IPS-18c (cell line): ENCODE measurements around the gene ELAVL4.

Source experiments
- H3K4me3 ChIP-seq: 2 replicates; pipeline ENCODE4 v1.7.0; 2013; ENCODE audit warnings: low read depth, mild to moderate bottlenecking, low read length, moderate library complexity; ENCODE audit not compliant: insufficient read depth
- H3K9me3 ChIP-seq: one replicate; pipeline ENCODE4 v1.6.1; 2013; ENCODE audit warnings: mild to moderate bottlenecking, low read length, moderate library complexity; ENCODE audit not compliant: control insufficient read depth, insufficient read depth

Gene ELAVL4

DNA sequence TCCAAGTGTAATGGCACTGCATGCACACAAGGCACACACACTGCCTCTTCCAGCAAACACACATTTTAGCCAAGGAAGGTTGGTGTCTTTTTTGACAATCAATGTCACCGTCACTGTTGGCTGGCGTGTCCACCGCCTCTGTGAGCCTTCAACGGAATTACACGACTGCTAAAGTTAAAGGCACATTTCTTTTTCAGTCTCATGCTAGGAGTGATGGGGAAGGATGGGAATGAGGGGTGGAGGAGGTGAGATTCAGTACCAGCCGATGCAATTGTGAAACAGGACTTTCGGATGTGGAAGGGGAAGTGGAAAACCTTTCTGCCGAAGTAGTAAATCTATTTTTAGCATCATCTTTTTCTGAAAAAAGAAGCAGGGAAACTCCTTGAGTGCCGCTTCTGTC, 1.4 kb downstream of the ELAVL4 start:
- H3K9me3 ChIP-seq, result no peaks in the 10 kb centered on the region
- H3K4me3 ChIP-seq, result no peak overlapping the region

DNA sequence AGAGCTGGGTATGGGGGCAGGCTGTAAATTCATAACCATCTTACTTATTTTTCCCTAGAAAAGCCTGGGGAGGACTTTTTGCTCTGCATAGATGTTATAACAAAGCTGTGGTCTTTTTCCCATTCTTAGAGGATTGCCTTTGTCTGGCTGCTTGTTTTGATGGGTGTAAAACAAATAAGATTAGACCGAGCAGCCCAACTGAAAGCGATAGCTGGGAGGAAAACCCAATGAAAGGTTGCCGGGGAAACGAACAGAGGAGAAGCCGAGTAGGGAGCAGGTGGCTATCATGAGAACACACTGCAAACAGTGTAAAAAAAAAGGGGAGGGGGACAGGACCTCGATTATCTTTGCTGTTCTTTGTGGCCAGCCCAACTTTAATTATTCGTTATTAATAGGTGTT, 1.9 kb downstream of the ELAVL4 start:
- no peaks in the 10 kb centered on the region for H3K9me3 ChIP-seq
- H3K4me3 ChIP-seq, result no peak overlapping the region

DNA sequence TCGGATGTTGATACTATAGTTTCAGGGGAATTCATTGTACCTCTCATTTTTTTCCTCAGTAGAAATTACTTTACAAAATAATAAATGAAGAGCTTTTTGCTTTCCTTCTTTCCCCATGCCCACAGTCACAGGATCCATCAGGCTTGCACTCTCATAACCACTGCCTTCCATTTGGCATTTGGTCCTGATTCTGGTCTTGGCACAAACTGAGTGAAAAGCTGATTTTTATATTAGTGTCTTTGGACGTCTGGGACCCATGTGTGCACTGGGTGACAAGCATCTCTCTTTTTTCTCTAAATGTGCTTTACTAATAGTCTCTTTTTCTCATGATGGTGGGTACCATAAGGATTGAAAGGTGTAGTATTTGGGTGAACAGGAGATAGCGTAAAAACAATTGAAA, 2.8 kb downstream of the ELAVL4 start:
- Histone ChIP-seq H3K4me3 (no peak overlapping the region), H3K9me3 (no peaks in the 10 kb centered on the region)

DNA sequence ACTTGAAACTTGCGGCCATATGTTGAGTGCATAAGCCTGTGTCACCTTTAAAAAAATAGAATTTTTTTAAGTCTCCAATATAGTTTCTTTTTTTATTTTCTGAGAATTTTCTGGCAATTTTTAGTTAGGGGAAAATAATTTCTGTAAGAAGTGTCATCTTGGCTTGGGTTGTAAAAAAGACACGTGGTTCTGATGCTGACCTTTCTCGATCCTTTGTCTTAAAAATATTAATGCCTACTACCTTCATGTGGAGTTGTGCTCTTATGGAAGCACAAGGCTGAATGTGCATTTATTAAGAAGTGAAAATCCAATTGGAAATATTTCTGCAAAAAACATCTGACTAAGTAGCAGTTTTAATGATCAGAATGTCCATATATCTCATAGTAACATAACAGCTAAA, 3.5 kb downstream of the ELAVL4 start:
- H3K4me3 ChIP-seq, result no peak overlapping the region

DNA sequence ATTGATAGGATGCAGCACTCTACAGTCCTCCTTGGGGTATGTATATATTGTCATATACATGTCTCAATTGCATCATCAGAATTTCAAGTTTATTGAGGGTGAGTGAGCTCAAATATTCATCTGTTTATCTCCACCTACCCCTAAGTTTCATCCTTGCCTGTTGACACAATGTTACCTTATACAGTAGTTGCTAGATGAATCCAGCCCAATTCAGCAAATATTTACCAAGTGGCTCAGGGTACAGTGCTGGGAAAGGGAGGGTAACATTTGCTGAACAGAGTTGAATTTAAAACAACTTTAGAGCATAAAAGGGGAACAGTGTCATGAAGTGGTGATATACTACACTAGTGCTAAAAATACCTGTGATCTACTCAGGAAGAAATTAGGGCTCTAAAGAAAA, 14.4 kb downstream of the ELAVL4 start:
- Histone ChIP-seq H3K9me3 (no peaks in the 10 kb centered on the region), H3K4me3 (no peak overlapping the region)

More for the DNA sequence above, 3.5 kb downstream of the ELAVL4 start:
- no peaks in the 10 kb centered on the region for H3K9me3 ChIP-seq

DNA sequence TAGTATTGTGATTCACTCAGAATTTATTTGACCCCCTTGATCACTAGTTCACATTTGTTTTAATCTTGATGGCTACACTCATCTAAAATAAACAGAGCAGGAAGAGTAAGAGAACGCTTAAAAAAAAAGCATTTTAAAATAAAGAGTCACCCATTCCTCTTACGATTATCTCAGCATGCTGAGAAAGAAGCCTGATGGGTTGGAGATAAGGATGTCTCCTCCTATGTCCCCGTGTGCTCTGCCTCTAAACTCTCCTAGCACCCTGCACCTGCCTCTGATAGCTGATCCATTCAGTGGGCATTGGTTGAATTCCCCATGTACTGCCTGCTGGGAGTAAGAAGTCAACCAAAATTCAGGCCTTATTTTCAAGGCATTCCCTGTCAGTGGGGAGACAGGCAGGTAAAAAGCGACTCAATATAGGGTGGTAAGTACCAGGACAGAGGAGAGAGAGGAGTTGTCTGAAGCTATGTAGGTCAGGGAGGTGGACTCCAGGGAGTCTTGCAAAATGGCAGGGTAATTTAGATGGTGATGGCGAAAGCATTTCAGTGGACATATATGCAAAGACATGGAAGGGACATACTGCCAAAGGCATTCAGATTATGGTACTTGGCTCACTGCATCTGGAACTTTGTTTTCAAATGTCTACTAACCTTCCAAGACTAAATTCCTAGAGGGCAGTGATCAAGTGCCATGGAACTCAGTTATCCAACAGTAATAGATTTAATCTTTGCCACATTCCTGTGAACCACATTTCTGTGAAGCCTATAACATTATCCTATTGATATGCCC, 18.4 kb downstream of the ELAVL4 start:
- Histone ChIP-seq H3K4me3 (no peak overlapping the region), H3K9me3 (no peaks in the 10 kb centered on the region)

DNA sequence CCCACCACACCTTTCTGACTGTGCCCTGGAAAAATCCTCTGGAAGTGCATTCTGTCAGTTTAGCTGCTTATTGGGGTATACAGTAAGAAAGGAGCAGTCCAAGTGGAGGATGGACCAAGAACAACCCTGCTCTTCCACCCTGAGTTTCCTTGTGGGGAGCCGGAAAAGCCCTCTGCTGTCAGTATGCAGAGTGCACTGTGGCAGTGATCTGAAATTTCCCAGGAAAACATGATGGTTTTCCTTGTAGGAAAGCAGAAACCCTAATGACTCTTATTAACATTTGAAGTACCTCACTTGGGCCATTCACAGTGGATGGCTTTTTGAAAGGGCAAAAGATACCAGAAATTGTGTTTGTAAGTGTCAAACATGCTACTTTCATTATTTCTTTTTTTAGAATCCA, 20.5 kb downstream of the ELAVL4 start:
- Histone ChIP-seq H3K9me3 (no peaks in the 10 kb centered on the region), H3K4me3 (no peak overlapping the region)

DNA sequence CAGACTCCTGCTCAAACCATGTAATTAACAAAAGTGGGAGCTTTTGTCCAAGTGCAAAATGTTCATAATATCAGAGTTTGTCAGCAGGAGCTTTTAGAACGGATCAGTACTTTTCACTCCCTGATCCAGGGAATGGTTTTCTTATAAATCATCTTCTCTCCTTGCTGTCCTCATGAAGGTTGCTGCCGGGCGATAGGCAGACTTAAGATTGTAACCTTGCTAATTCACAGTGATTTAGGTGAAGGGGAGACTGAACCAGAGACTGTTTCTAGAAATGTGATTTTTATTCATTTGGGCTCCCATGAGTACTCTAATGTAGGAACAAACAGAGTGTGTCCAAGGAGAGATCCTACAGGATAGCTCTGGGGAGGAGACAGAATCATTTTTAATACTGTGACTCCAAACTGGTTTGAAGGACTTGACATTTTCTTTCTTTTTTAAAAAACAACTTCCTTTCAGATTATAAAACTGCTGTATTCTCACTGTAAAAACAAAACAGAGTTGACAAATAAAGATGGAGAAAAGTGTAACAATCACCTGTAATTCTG, 23.7 kb downstream of the ELAVL4 start:
- Histone ChIP-seq H3K9me3 (no peaks in the 10 kb centered on the region), H3K4me3 (no peak overlapping the region)

DNA sequence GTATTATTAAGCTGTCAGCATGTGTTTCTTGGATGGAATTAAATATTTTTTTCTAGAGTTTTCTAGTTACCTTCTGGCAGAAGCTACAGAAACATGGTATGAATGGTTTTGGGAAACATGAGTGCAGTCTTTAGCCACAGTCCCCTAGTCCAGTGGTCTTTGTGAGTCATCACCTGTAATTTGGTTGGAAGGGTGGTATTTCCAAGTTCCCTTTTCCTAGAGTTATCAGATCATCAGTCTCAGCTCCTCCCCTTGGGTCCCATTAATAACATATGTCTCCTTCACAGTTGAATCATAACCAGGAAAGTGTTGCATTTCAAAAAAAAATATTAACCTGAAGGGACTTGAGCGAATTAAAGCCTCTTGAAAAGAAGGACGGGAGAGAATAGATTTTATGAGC, 27.0 kb downstream of the ELAVL4 start:
- no peak overlapping the region for H3K4me3 ChIP-seq

DNA sequence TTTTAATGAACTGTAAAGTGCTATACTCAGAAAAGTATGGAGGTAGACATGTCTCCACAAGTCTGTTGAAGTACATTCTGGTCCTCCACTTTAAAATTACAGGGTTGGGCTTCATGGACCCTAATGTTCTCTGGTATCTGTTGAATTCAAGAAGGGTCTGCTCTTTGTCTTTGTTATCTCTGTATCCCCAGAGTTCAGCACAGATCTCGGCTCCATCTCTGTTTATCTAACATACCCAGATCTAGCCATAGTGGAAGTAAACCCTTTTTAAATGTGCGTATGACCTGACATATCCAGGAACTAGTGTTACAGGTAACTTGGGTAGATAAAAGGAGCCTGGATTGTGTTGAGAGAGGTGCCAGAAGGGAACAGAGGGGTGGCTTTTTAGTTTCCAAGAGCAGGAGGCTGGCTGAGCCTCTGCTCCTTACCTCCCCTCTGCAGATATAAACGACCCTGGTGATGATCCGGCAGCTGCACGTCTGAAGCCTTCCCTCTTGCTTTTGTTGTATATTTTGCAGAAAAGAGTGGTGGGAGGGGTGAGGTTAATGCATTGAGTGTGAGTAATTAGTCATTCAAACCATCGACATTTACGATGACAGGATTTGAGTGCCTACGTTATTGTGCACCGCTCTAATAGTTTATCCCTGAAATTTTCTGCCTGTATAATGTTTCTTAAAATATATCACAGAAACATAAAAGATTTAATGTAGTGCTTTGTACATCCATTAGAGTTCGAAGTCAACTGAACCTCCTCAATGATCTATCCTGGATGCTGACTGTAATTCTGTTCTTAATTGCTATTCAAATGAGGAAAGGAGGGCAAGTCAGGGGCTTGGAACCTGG, 30.8 kb downstream of the ELAVL4 start:
- H3K9me3 ChIP-seq, result no peaks in the 10 kb centered on the region
- no peak overlapping the region for H3K4me3 ChIP-seq

More for the DNA sequence above, 27.0 kb downstream of the ELAVL4 start:
- no peaks in the 10 kb centered on the region for H3K9me3 ChIP-seq

DNA sequence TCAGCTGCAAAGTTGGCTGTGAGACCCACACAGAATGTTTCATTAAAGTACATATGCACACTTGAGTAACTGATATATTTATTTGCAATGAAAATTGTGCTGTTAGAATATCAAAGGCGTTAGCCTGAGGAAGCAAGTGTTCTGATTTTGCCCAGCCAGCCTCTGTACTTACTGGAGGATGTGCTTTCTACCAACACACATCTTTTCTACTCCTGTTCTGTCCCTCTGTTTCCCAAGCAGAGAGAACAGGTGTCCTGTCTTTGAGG, 31.4 kb downstream of the ELAVL4 start:
- Histone ChIP-seq H3K4me3 (no peak overlapping the region), H3K9me3 (no peaks in the 10 kb centered on the region)

DNA sequence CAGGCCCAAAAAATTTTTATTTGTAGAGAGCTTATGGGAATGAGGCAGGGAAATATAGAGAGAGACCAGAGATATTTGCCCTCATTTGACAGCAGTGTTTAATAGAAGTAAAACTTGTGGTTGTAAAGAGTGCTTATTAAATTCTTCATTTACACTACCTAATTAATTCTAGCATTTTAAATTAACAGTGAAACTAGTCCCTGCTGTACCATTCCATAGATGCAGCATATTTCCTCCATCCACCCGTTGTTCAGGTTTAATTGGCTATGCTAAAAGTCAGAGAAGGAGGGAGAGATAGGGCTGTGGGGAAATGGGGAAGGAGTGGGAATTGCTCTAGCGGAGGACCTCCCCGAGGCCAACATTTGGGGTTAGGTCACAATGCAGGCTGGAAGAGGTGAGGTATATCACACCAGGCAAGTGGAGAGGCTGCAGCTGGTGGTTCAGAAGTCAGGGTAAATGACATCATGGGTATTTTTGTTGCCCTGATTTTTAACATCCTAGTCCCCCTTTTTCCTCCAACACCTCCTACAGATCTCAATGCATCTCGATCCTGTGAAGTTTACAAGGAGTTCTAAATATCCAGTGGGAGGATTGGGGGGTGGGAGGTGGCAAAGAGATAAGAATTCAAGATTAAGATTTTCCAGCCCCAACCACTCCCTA, 38.6 kb downstream of the ELAVL4 start:
- no peaks in the 10 kb centered on the region for H3K9me3 ChIP-seq
- no peak overlapping the region for H3K4me3 ChIP-seq

DNA sequence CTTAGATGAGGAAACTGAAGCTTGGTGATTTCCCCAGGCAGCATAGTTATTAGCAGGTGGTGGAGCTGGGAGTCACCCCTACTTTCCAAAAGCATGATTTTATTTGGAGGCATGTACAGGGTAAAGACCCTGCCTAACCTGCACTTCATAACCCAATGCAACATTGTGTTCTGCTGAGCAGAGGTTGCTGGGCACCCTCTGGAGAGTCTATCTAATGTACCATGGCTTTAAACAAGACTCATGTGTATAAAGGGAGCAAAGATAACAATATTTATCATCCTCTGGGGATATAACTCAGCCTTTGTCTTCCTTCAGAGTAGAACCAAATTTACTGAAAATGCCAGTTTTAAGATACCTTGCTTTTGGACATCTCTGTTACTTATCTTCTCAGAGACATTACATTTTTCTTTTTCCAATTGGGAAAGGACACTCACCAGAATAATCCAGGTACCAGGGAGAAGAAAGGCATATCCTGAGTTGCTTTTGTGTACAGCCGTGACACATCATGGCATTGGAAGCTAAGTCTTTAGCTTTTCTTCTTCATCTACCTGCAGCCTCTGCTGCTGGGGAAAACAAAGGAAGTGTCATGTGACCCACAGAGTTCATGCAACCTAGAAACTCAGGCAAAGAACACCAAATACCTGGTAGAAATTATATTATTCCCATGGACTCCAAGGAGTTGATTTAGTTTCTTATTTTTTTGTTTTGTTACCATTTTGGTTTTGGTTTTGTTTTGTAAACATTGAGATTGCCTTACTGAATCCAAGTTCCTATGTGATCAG, 39.6 kb downstream of the ELAVL4 start:
- no peaks in the 10 kb centered on the region for H3K9me3 ChIP-seq

DNA sequence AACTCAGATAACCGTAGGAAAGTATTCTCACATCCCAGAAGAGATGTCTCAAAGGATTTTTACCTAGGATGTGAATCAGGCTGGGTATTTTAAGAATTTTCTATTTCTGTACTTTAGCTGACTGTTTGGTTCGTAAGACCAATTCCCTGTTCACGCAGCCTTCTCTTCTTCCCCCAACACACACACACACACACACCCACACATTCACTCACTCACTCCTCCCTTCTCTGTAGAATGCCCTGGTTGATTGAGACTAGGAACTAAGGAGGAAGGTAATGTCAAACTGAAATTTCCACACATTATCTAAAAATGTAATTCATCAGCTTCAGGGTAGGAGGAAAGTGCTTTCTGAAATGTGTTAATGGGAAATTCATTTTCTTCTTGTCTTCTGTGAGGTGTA, 43.5 kb downstream of the ELAVL4 start:
- no peaks in the 10 kb centered on the region for H3K9me3 ChIP-seq
- H3K4me3 ChIP-seq, result no peak overlapping the region

More for the DNA sequence above, 39.6 kb downstream of the ELAVL4 start:
- H3K4me3 ChIP-seq, result no peak overlapping the region

DNA sequence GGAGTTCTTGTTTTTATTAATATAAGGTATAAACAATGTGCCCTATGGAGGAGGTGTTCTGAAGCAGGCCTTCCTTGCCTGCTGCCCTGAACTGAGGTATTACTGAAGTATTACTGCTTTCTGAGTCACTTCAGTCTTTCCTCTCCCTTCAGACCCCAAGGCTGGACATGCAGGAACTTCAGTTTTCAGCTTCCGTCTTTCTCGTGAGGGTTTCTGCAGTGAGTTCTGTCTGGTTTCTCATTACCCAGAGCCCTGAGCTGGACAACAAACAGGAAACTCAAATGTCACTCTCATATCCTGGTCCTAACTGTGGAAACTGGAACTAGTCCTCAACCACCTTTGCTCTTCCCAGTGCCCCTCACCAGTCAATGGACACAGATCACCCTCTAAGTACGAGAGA, 46.8 kb downstream of the ELAVL4 start:
- H3K9me3 ChIP-seq, result peaks cover 4% of the 10 kb centered on the region
- no peak overlapping the region for H3K4me3 ChIP-seq

DNA sequence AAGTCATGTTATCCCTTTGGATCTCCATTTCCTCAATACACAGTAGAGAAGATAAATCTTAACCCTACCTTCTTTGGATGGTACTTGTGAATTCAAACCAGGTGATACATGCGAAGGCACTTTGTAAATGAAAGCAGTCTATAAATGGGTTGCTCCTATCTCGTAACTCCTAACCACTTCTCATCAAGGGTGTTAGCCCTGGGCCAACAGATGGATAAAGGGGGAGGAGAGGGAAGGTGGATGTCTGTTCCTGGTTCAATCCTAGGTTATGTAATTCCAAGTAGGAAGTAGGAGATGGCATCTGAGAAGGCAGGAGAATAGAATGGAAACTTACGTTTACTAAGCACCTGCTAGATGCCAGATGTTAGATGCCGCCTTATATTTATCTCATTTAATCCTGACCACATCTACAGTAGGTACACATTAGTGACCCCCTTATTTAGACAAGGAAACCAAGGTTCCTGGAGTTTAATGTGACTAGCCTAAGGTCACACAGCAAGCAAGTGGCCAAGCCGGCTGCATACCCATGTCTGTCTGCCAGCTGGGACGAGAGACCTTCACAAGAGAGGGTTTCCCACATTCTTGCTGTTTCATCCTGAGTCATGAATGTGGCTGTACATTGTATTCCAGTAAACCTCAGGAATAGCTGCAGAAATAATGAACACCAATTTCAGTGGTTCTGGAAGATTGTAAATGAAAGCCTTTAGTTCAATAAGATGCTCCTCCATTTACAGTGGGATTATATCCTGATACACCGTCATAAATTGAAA, 47.7 kb downstream of the ELAVL4 start:
- H3K4me3 ChIP-seq, result no peak overlapping the region
- peaks cover 4% of the 10 kb centered on the region for H3K9me3 ChIP-seq
